Measurements from ENCODE around the gene VSIR. TPM values are rescaled to one million over a fixed set of nuclear protein-coding genes. Genes with fewer than 3 reads are reported as not detected.

VSIR gene
- total RNA-seq, 1 donor from 2014 or later = 0.29 TPM

DNA sequence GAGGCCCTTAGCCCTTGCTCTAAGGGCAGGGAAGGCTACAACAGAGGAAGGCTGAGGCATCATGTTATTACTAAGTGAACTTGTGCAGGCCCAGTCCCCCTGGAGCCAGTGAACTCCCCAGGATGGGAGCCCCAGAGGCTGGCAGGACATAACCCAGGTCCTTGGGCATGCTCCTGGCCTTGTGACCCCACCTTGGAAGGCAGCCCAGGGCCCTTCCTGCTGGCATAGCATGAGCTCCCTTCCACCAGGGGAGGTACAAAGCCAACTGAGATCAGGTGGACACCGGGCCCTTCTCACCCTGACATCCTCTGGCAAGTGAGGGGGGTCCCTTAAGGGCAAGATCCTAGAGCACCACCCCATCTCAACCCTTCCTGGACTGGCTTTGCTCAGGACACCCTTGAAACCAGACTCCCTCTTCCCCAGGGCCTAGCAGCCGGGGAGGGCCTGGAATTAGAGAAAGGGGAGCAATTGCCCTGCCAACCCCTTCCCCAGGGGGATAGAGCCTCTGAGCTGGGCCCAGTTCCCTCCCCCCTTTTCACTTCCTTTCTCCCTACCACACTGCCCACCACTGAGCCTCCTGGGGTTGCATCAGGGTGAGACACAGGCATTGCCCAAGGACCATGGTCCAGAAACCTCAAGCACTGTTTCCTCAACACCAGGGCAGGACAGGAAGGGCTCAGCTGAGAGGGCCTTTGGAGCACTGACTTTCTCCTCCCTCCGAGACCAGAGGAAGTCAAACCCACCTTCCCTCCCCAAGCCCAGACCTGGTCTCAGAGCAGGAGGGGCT lies 1.8 kb upstream of the VSIR start:
- TF ChIP-seq, protein P1, sequence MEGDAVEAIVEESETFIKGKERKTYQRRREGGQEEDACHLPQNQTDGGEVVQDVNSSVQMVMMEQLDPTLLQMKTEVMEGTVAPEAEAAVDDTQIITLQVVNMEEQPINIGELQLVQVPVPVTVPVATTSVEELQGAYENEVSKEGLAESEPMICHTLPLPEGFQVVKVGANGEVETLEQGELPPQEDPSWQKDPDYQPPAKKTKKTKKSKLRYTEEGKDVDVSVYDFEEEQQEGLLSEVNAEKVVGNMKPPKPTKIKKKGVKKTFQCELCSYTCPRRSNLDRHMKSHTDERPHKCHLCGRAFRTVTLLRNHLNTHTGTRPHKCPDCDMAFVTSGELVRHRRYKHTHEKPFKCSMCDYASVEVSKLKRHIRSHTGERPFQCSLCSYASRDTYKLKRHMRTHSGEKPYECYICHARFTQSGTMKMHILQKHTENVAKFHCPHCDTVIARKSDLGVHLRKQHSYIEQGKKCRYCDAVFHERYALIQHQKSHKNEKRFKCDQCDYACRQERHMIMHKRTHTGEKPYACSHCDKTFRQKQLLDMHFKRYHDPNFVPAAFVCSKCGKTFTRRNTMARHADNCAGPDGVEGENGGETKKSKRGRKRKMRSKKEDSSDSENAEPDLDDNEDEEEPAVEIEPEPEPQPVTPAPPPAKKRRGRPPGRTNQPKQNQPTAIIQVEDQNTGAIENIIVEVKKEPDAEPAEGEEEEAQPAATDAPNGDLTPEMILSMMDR (IDR thresholded peaks at IDR 0.05; ENCODE audit: partially characterized antibody, unreplicated experiment) = no peak
- Mint-ChIP-seq H3K27ac (ENCODE audit: unreplicated experiment) (no peak overlapping the region), H3K27me3 (ENCODE audit: unreplicated experiment) (peaks cover 6% of the 10 kb centered on the region), H3K9me3 (ENCODE audit: unreplicated experiment) (peaks cover 3% of the 10 kb centered on the region), H3K4me1 (ENCODE audit: low read depth, unreplicated experiment) (peaks cover 11% of the 10 kb centered on the region), H3K4me3 (ENCODE audit: unreplicated experiment) (no peak overlapping the region), H3K36me3 (ENCODE audit: unreplicated experiment) (no peaks in the 10 kb centered on the region)
- DNase-seq = no peak

DNA sequence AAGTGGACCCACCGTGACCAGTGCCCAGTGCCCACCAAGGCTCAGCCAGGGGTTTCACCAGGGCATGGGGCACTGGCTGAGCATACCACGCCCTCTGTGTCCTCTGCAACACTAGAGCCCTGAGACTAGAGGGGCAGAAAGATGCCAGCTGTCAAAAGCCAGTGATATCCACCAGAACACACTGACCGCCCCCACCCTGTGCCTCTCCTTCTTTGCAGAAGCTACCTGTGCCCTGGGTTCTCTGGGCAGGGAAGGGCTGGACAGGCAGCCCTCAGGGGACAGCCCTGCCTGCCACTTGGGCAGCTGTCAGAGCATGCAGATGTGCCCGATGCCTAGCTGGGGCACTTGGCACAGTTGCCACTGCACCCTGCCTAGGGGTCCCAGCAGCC lies 494 bp downstream of the VSIR start:
- Mint-ChIP-seq H3K9me3 (ENCODE audit: unreplicated experiment) (peaks cover 3% of the 10 kb centered on the region), H3K36me3 (ENCODE audit: unreplicated experiment) (no peaks in the 10 kb centered on the region), H3K27me3 (ENCODE audit: unreplicated experiment) (peaks cover 7% of the 10 kb centered on the region), H3K4me1 (ENCODE audit: low read depth, unreplicated experiment) (peaks cover 11% of the 10 kb centered on the region), H3K27ac (ENCODE audit: unreplicated experiment) (no peak overlapping the region), H3K4me3 (ENCODE audit: unreplicated experiment) (no peak overlapping the region)
- TF ChIP-seq, protein P1 (IDR thresholded peaks at IDR 0.05; ENCODE audit: partially characterized antibody, unreplicated experiment) = no peak
- DNase-seq = no peak

DNA sequence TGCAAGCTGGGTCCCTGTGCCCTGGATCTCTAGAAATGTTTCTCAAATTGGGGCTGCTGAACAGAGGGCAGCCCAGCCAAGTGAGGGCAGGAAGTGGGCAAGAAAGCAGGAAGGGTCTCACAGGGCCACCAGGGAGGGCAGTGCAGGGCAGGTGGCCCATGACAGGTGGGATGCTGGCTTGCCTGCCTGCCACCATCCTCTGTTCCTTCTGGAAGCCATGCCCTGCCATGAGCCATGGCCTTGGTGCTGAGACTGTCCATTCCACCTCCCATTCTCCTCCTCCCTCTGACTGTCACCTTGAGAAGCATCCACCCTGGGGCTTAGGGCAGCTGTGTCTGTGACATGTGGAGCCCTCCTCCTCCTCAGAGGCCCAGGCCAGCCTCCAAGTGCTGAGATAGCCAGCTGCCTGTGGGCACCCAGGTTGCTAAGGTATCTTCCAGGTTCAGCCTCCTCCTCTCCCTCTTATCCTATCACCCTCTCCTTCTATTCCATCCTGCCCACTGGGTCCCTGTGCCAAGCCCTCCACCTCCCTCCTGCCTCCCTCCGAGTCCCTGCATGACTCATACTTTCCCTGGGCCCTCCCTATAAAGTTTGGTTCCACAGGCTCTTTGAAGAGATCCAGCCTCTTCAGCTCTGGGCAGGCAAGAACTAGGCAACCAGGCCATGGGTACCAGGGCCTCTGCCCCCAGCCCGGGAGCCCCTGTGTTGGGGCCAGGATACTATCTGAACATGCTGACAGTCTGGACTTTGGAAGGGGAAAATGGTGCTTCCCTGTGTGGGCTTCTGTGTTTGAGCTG lies 1.3 kb downstream of the VSIR start:
- H3K9me3 Mint-ChIP-seq (ENCODE audit: unreplicated experiment) = peaks cover 3% of the 10 kb centered on the region
- peaks cover 15% of the 10 kb centered on the region for H3K4me1 Mint-ChIP-seq (ENCODE audit: low read depth, unreplicated experiment)
- no peak for DNase-seq
- no peak overlapping the region for H3K4me3 Mint-ChIP-seq (ENCODE audit: unreplicated experiment)
- H3K36me3 Mint-ChIP-seq (ENCODE audit: unreplicated experiment) = no peaks in the 10 kb centered on the region
- TF ChIP-seq, protein P1 (IDR thresholded peaks at IDR 0.05; ENCODE audit: partially characterized antibody, unreplicated experiment) = no peak
- H3K27ac Mint-ChIP-seq (ENCODE audit: unreplicated experiment) = no peak overlapping the region
- H3K27me3 Mint-ChIP-seq (ENCODE audit: unreplicated experiment) = peaks cover 5% of the 10 kb centered on the region

DNA sequence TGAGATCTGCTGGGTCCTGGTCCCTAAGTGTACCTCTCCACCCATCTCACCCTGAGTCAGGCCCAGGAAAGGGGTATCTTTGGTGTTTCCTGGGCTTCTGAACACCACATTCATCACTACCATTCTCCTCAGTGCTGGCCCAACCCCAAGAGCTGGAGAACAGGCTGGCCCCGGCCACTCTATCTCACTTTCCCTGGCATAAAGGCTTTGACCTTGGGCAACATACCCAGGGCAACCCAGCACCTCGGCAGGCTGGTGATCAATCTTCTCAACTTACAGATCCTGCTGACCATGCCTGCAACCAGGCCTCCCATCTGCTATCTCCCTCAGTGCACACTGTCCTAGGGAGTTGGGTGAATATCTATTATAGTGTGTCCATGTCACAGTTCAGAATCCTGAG lies 2.1 kb downstream of the VSIR start:
- DNase-seq = no peak
- H3K4me1 Mint-ChIP-seq (ENCODE audit: low read depth, unreplicated experiment) = peaks cover 12% of the 10 kb centered on the region
- no peak overlapping the region for H3K4me3 Mint-ChIP-seq (ENCODE audit: unreplicated experiment)
- TF ChIP-seq, protein P1 (IDR thresholded peaks at IDR 0.05; ENCODE audit: partially characterized antibody, unreplicated experiment) = no peak
- no peaks in the 10 kb centered on the region for H3K36me3 Mint-ChIP-seq (ENCODE audit: unreplicated experiment)
- peaks cover 3% of the 10 kb centered on the region for H3K9me3 Mint-ChIP-seq (ENCODE audit: unreplicated experiment)
- no peak overlapping the region for H3K27ac Mint-ChIP-seq (ENCODE audit: unreplicated experiment)
- H3K27me3 Mint-ChIP-seq (ENCODE audit: unreplicated experiment) = peaks cover 5% of the 10 kb centered on the region

DNA sequence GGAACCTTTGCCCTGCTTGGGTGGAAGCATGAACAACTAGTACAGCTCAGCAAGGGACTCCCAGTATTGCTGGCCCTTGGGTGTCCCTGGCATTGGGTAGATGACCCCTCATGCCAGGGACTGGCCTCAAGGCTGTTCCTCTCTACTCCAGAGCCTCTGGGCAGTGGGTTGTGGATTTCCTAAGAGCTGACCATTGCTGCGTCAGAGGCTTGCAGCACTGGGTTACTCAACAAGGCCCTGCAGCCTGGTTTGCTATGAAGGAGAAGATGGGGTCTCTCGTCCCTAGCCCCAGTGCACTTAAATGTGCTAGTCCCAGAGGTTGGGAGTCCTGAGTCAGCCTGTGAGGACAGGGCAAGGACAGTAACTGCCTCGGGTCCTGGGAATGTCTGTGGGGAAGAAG lies 2.5 kb downstream of the VSIR start:
- Mint-ChIP-seq H3K36me3 (ENCODE audit: unreplicated experiment) (no peaks in the 10 kb centered on the region), H3K27me3 (ENCODE audit: unreplicated experiment) (peaks cover 5% of the 10 kb centered on the region), H3K4me1 (ENCODE audit: low read depth, unreplicated experiment) (peaks cover 8% of the 10 kb centered on the region), H3K27ac (ENCODE audit: unreplicated experiment) (no peak overlapping the region), H3K9me3 (ENCODE audit: unreplicated experiment) (no peaks in the 10 kb centered on the region), H3K4me3 (ENCODE audit: unreplicated experiment) (no peak overlapping the region)
- no peak for DNase-seq
- TF ChIP-seq, protein P1 (IDR thresholded peaks at IDR 0.05; ENCODE audit: partially characterized antibody, unreplicated experiment) = no peak
